HG03571 (cell line): Measurements from ENCODE around the gene LRRC32.

ENCODE experiments used
- ATAC-seq: cut with Tn5 transposase; IDR thresholded peaks from one replicate; pipeline ENCODE4 v1.9.1; 2021; ENCODE audit not compliant: unreplicated experiment

LRRC32 gene

DNA sequence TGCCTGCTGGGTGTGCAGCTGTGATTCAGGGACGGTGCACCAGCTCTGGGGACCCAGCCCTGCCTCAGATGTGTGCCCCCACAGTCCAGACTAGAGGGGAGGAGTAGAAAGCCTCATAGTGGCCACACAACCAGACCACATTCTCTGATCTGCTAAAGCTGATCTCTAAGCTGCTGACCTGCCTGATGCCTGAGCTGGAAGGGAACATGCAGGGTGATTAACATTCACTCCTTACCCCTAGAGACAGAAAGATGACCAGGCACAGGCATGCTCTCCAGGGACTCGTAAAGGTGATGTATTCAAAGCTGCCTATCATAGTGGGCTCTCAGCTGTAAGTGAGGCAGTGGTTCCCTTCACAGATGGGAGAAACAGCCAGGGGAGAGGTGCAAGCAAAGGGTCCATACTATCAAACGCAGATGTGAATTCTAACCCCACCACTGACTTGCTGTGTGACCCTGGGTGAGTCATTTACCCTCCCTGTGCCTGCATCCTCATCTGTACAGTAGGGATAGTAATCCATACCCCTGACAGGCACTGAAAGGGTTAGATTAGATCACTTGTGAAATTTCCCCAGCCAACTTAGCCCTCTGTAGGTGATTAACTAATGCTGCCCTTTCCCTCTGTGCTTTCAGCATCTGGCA is 29.0 kb upstream of the LRRC32 start:
- no peak for ATAC-seq

GRCh38 chr11:76698321-76699043 is 27.9 kb upstream of the LRRC32 start:
- ATAC-seq, result no peak

DNA sequence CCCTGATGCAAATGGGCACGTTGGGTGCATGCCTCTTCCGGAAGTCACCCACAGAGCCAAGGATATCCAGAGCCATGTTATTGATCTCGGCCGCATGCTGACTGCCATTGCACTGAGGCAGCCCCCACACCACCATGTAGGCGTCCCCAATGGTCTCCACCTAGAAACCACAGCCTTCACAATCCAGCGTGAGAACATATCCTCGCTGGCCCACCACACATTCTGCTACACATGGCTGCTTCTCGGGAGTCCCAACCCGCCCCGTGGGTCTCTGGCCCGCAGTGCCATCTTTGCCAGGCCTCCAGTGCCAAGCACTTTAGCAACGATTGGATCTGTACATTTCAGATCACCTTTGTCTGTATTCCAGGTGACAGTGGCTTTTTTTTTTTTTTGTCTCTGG is 26.2 kb upstream of the LRRC32 start:
- ATAC-seq, result no peak

DNA sequence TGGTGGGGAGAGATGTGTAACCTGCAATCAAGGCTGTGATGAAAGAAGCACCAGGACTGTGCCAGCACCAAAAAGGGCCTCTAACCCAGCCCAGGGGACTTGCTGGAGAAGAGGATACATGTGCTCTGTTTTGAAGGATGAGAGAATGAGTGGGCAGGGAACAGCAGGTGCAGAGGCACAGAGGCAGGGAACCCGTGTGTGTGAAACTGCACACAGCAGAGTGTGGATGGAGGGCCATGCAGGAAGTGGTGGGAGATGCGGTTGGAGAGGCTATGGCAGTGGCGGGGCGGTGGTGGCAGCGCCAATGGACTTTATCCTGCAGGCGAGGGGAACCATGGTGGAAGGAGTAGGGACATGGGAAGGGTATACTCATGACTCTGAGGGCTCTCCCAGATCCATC is 25.2 kb upstream of the LRRC32 start:
- no peak for ATAC-seq

- no peak for ATAC-seq
Measured at GRCh38 chr11:76695133-76695532, 24.6 kb upstream of the LRRC32 start.

DNA sequence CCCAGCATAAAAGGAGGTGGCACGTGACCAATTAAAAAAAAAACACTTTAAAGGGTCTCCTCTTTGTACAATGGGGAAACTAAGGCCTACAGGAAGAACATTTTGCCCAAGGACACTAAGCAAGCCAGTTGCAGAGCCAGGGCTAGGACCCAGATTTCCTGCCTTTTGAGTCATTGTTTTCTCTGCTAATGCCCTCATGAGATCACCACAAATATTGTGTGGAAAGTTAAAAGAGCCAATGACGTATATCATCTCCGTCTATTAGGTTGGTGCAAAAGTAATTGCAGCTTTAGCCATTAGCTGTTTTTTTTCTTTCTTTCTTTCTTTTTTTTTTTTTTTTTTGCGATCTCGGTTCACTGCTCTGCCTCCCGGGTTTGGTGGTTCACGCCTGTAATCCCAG is 24.1 kb upstream of the LRRC32 start:
- no peak for ATAC-seq

DNA sequence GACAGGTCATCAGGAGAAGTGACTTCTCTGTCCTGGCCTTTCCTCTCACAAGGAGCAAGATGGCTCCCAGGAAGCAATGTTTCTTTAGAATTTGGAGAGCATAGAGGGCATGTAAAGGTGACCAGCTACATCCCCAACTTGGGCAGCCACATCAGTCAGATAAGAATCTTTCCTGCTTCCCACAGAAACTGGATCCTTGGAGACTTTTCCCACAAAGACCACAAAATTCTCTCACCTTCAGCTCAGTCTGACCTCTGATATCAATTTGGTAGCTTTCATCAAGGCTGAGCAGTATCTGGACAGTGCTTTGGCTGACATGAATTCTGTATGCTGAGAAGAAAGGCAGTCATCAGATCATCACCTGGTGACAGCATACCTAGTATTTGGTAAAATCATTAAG is 23.3 kb upstream of the LRRC32 start:
- no peak for ATAC-seq

GRCh38 chr11:76692956-76693355 is 22.4 kb upstream of the LRRC32 start:
- no peak for ATAC-seq

GRCh38 chr11:76691655-76692054 is 21.1 kb upstream of the LRRC32 start:
- ATAC-seq, result no peak

GRCh38 chr11:76690736-76691135 is 20.2 kb upstream of the LRRC32 start:
- ATAC-seq, result no peak

- ATAC-seq, result no peak
Measured at GRCh38 chr11:76689313-76690260, 19.0 kb upstream of the LRRC32 start.

- ATAC-seq, result no peak
Measured at GRCh38 chr11:76688146-76688545, 17.6 kb upstream of the LRRC32 start.

DNA sequence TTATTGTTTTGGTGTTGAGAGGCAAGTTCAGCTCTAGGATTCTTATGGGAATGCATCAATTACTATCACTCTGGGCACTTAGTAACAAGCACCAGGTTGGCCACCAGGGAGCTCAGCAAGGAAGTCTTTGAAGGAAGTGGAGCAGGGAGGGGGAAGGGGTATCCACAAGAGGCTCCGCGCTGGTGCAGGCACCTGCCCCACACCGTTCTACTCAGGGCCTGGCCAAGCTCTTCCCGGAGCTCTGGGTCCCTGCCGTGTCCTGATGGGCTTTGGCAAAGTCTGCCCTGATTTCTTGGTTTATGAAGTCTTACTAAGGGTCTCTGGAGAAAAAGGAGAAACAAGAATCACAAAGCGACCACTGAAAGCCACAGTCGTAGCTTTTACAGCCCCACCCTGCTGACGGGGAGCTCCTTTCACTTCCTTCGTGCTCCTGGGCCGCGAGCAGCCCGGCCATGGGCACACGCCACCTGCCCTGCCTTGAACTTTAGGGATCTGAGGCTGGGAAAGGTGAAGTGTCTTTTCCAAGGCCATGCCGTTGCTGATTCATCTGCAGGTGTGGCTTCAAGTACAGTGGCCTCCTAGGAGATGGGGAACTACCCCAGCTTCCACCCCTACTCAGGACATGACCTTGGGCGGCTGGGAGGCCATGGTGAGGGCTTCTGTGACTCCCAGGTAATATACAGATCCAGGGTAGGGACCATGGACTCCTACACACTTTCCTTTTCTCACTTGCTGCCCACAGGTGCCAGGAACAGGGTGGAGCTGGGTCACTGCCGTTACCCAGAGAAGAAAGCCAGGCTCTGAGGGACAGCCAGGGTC is 15.9 kb upstream of the LRRC32 start:
- ATAC-seq, result no peak

DNA sequence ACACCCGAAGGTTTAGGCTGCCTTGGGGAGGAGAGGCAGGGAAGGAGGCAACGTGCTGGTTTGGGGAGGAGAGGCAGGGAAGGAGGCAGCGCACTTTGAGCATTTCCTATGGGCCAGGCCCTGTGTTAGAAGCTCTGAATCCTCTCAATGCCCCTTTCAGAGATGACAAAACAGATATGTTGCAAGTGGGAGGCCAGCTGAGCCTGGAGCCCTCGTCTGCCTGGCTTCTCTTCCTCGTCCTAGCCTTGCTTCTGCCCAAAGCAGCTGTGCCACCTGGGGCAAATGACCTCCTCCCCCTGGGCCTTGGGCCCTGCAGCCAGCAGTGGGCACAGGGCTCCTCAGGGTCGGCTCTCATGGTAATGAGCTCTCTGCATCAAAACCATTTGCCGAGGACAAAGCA is 15.3 kb upstream of the LRRC32 start:
- no peak for ATAC-seq

GRCh38 chr11:76685237-76685636 is 14.7 kb upstream of the LRRC32 start:
- ATAC-seq, result no peak

- ATAC-seq, result no peak
Measured at GRCh38 chr11:76684516-76684915, 14.0 kb upstream of the LRRC32 start.

GRCh38 chr11:76683161-76684095 is 12.9 kb upstream of the LRRC32 start:
- no peak for ATAC-seq

GRCh38 chr11:76682684-76683083 is 12.1 kb upstream of the LRRC32 start:
- ATAC-seq, result no peak

GRCh38 chr11:76682106-76682505 is 11.6 kb upstream of the LRRC32 start:
- ATAC-seq, result no peak
